Brain microvascular endothelial cell (primary cell): ENCODE measurements around the gene PLCB3.

Experiments used
- DNase-seq: peaks from one replicate; pipeline ENCODE4 v3.0.0-alpha.2; 2020
- H3K27ac ChIP-seq: fragments of 250-450 bp; sonication (Bioruptor Pico); 2 replicates; pipeline ENCODE4 v1.5.1; 2020; ENCODE audit warnings: mild to moderate bottlenecking, moderate library complexity
- H3K27me3 ChIP-seq: fragments of 250-450 bp; sonication (Bioruptor Pico); replicated peaks from 2 replicates; pipeline ENCODE4 v1.5.1; 2020; ENCODE audit warnings: mild to moderate bottlenecking
- H3K36me3 ChIP-seq: fragments of 250-450 bp; sonication (Bioruptor Pico); replicated peaks from 2 replicates; pipeline ENCODE4 v1.5.1; 2020; ENCODE audit warnings: mild to moderate bottlenecking
- H3K4me3 ChIP-seq: 2 replicates; pipeline ENCODE4 v1.5.1; 2011; ENCODE audit warnings: low read depth, mild to moderate bottlenecking, control low read depth, low read length, moderate library complexity
- CTCF ChIP-seq: IDR thresholded peaks from 2 replicates; pipeline ENCODE4 v1.5.1; 2011; ENCODE audit warnings: low read depth, mild to moderate bottlenecking, moderate library complexity, low read length, control low read depth, inconsistent platforms; ENCODE audit errors: missing control alignments
- in situ Hi-C: cut with HindIII; loops from 2 replicates; pipeline ENCODE4 v1.10.0; 2017; ENCODE audit warnings: low sequenced_read_pairs, low pct_ligation_motif_present

PLCB3 gene

GRCh38 chr11:64256300-64256699 is 5.0 kb downstream of the PLCB3 start:
- no peaks in the 10 kb centered on the region for H3K27me3 ChIP-seq
- H3K36me3 ChIP-seq: peaks cover 56% of the 10 kb centered on the region
- H3K27ac ChIP-seq: no peak overlapping the region
- no peak overlapping the region for H3K4me3 ChIP-seq
- in situ Hi-C loops: no loop called here
- no peak for DNase-seq
- TF ChIP-seq CTCF: no peak

- Histone ChIP-seq H3K27me3 (no peaks in the 10 kb centered on the region), H3K36me3 (peaks cover 73% of the 10 kb centered on the region), H3K4me3 (no peak overlapping the region), H3K27ac (no peak overlapping the region)
- no peak for TF ChIP-seq CTCF
- DNase-seq: no peak
- in situ Hi-C loops: no loop called here
These were observed 7.0 kb downstream of the PLCB3 start for GRCh38 chr11:64258356-64258755.

GRCh38 chr11:64258946-64259532 is 7.7 kb downstream of the PLCB3 start:
- Histone ChIP-seq H3K4me3 (no peak overlapping the region), H3K27ac (no peak overlapping the region), H3K36me3 (peaks cover 79% of the 10 kb centered on the region), H3K27me3 (no peaks in the 10 kb centered on the region)
- in situ Hi-C loops: no loop called here
- DNase-seq: no peak
- no peak for TF ChIP-seq CTCF

GRCh38 chr11:64259533-64260067 is 8.3 kb downstream of the PLCB3 start:
- TF ChIP-seq CTCF: no peak
- in situ Hi-C loops: no loop called here

GRCh38 chr11:64260147-64260708 is 8.9 kb downstream of the PLCB3 start:
- no peak for TF ChIP-seq CTCF
- peaks cover 79% of the 10 kb centered on the region for H3K36me3 ChIP-seq
- no peak overlapping the region for H3K4me3 ChIP-seq

More at GRCh38 chr11:64259533-64260067, 8.3 kb downstream of the PLCB3 start:
- H3K27me3 ChIP-seq: no peaks in the 10 kb centered on the region
- no peak for DNase-seq
- no peak overlapping the region for H3K4me3 ChIP-seq
- H3K36me3 ChIP-seq: peaks cover 84% of the 10 kb centered on the region
- H3K27ac ChIP-seq: no peak overlapping the region

GRCh38 chr11:64261556-64262080 is 10.3 kb downstream of the PLCB3 start:
- H3K4me3 ChIP-seq: no peak overlapping the region
- no peak for TF ChIP-seq CTCF
- H3K27ac ChIP-seq: no peak overlapping the region
- in situ Hi-C loops: no loop called here
- DNase-seq: no peak
- no peaks in the 10 kb centered on the region for H3K27me3 ChIP-seq
- H3K36me3 ChIP-seq: peaks cover 79% of the 10 kb centered on the region

More at GRCh38 chr11:64260147-64260708, 8.9 kb downstream of the PLCB3 start:
- no peak for DNase-seq
- in situ Hi-C loops: no loop called here
- Histone ChIP-seq H3K27me3 (no peaks in the 10 kb centered on the region), H3K27ac (no peak overlapping the region)
